A673 (cell line): Measurements from ENCODE around the gene KLLN. TPM values are rescaled to one million over a fixed set of nuclear protein-coding genes. Genes with fewer than 3 reads are reported as not detected.

ENCODE experiments used
- BruUV-seq: library from RNA; stranded (reverse); fragments of 400-500 nt; replicated peaks from 2 replicates; lab custom pipeline; 2021; lab: Mats Ljungman, UMichigan
- CTCF ChIA-PET: fragments of 300-600 bp; sonication (Branson Sonifier 250); formaldehyde crosslinking; loops from one replicate; lab custom pipeline; 2022; ENCODE audit warnings: antibody characterized with exemption; lab: Charles Lee
- POLR2A ChIA-PET: fragments of 300-600 bp; sonication (Branson Sonifier 250); formaldehyde crosslinking; loops from one replicate; lab custom pipeline; 2022; ENCODE audit warnings: antibody characterized with exemption; ENCODE audit not compliant: low non-redundant PET; lab: Charles Lee
- DNase-seq: peaks from one replicate; pipeline ENCODE4 v3.0.0-alpha.2; 2015; ENCODE audit warnings: low spot score
- H3K27ac ChIP-seq: fragments of 200-600 bp; sonication (generic); 2 replicates; pipeline ENCODE4 v1.5.1; 2016; ENCODE audit warnings: mixed run types, low read depth, mild to moderate bottlenecking, mixed read lengths, antibody characterized with exemption, low read length; ENCODE audit not compliant: poor library complexity, severe bottlenecking
- H3K27me3 ChIP-seq: fragments of 200-600 bp; sonication (generic); replicated peaks from 2 replicates; pipeline ENCODE4 v1.6.1; 2017; ENCODE audit warnings: mixed run types, low read depth, mild to moderate bottlenecking, mixed read lengths, antibody characterized with exemption, low read length; ENCODE audit not compliant: insufficient read depth, poor library complexity
- H3K36me3 ChIP-seq: fragments of 200-600 bp; sonication (generic); 2 replicates; pipeline ENCODE4 v1.6.1; 2016; ENCODE audit warnings: mixed run types, mild to moderate bottlenecking, mixed read lengths, antibody characterized with exemption, low read length; ENCODE audit not compliant: insufficient read depth, poor library complexity, severe bottlenecking
- H3K4me1 ChIP-seq: fragments of 200-600 bp; sonication (generic); 2 replicates; pipeline ENCODE4 v1.6.1; 2017; ENCODE audit warnings: mixed run types, mild to moderate bottlenecking, mixed read lengths, antibody characterized with exemption, low read length; ENCODE audit not compliant: insufficient read depth, poor library complexity, severe bottlenecking
- H3K4me3 ChIP-seq: fragments of 200-600 bp; sonication (generic); 2 replicates; pipeline ENCODE4 v1.5.1; 2016; ENCODE audit warnings: low read depth, mixed run types, mild to moderate bottlenecking, mixed read lengths, low read length; ENCODE audit not compliant: poor library complexity, severe bottlenecking
- H3K9me3 ChIP-seq: fragments of 200-600 bp; sonication (generic); 2 replicates; pipeline ENCODE4 v1.6.1; 2016; ENCODE audit warnings: mixed run types, low read depth, mild to moderate bottlenecking, mixed read lengths, antibody characterized with exemption, low read length; ENCODE audit not compliant: poor library complexity, severe bottlenecking
- CTCF ChIP-seq: fragments of 300-800, 200-600 bp; sonication (generic); conservative IDR thresholded peaks from 2 replicates; pipeline ENCODE4 v1.5.1; 2017; ENCODE audit warnings: low read depth, mild to moderate bottlenecking, antibody characterized with exemption, low read length, moderate library complexity, mixed read lengths
- EZH2 ChIP-seq: fragments of 200-600 bp; sonication (generic); IDR thresholded peaks from 2 replicates; pipeline ENCODE4 v1.6.1; 2017; ENCODE audit warnings: borderline replicate concordance, low read depth, mild to moderate bottlenecking, mixed read lengths, antibody characterized with exemption, low read length; ENCODE audit not compliant: poor library complexity, severe bottlenecking
- intact Hi-C: fragments of 100-400 bp; cut with micrococcal nuclease; formaldehyde crosslinking; loops from one replicate; pipeline ENCODE4 v1.10.0; 2022; ENCODE audit not compliant: unreplicated experiment
- total RNA-seq: library from RNA; stranded (reverse); gene quantifications from 2 replicates; pipeline ENCODE4 v1.2.3, GENCODE V29; 2021

KLLN gene
- total RNA-seq, 1 experiment from 2014 or later = 0.32 TPM

- DNase-seq = no peak
- intact Hi-C loops = no loop called here
Observed at GRCh38 chr10:87842220-87842641, 21.1 kb downstream of the KLLN start.

GRCh38 chr10:87841186-87841585 is 22.1 kb downstream of the KLLN start:
- TF ChIP-seq CTCF = no peak
- no peak for TF ChIP-seq EZH2
- Histone ChIP-seq H3K36me3 (no peaks in the 10 kb centered on the region), H3K27me3 (no peaks in the 10 kb centered on the region), H3K4me3 (no peak overlapping the region), H3K9me3 (no peaks in the 10 kb centered on the region), H3K4me1 (no peaks in the 10 kb centered on the region), H3K27ac (no peak overlapping the region)
- intact Hi-C loops = no loop called here
- ChIA-PET CTCF (interaction anchor here (0.6 kb wide), 1 partner anchor 9 kb away, joined by 5 read pairs; no protein-coding TSS in a partner anchor), POLR2A (no interaction called here)
- DNase-seq = no peak
- no TSS peak for BruUV-seq

More at GRCh38 chr10:87842220-87842641, 21.1 kb downstream of the KLLN start:
- Histone ChIP-seq H3K36me3 (no peaks in the 10 kb centered on the region), H3K9me3 (no peaks in the 10 kb centered on the region), H3K4me3 (no peak overlapping the region), H3K27me3 (no peaks in the 10 kb centered on the region), H3K4me1 (no peaks in the 10 kb centered on the region), H3K27ac (no peak overlapping the region)
- ChIA-PET CTCF (no interaction called here), POLR2A (no interaction called here)
- no TSS peak for BruUV-seq
- no peak for TF ChIP-seq CTCF
- TF ChIP-seq EZH2 = no peak

- Histone ChIP-seq H3K27me3 (peaks cover 7% of the 10 kb centered on the region), H3K4me3 (no peak overlapping the region), H3K27ac (no peak overlapping the region), H3K36me3 (no peaks in the 10 kb centered on the region), H3K9me3 (no peaks in the 10 kb centered on the region), H3K4me1 (no peaks in the 10 kb centered on the region)
- CTCF ChIA-PET = interaction anchor here (0.7 kb wide), 1 partner anchor 23 kb away, joined by 7 read pairs; no protein-coding TSS in a partner anchor
- intact Hi-C loops = no loop called here
- POLR2A ChIA-PET = no interaction called here
- TF ChIP-seq CTCF (no peak), EZH2 (no peak)
- no peak for DNase-seq
- BruUV-seq = no TSS peak
Observed at GRCh38 chr10:87838650-87839049, 24.7 kb downstream of the KLLN start.
